B cell (primary cell): ENCODE data around the gene RASA3.

Experiments
- CTCF ChIP-seq: fragments of 200-600 bp; IDR thresholded peaks from one replicate; pipeline ENCODE4 v1.8.0; 2022; ENCODE audit warnings: antibody characterized with exemption, mild to moderate bottlenecking
- EZH2 ChIP-seq: IDR thresholded peaks from 2 replicates; pipeline ENCODE4 v1.6.1; 2012; ENCODE audit warnings: borderline replicate concordance, low read depth, mild to moderate bottlenecking, moderate library complexity, low read length; ENCODE audit not compliant: insufficient read depth, poor library complexity, severe bottlenecking

- no peak for TF ChIP-seq CTCF
- TF ChIP-seq EZH2: no peak
Observed at GRCh38 chr13:114044486-114044885, 87.9 kb downstream of the RASA3 start.
